ENCODE results near the gene IFI35. TPM values are rescaled to one million over a fixed set of nuclear protein-coding genes. Genes with fewer than 3 reads are reported as not detected.

IFI35 gene
- polyA plus RNA-seq, 3 donors = 9.3 to 12.9 (median 11.0) TPM

GRCh38 chr17:43018008-43018853, 11.6 kb downstream of the IFI35 start:
- peak in 1 of 11 donors; percentile 49 for DNase-seq (ENCODE audit: extremely low read depth in 1 of 11, low read depth in 9 of 11, low spot score in 4 of 11)

GRCh38 chr17:43018932-43019331, 12.3 kb downstream of the IFI35 start:
- no peak for DNase-seq (ENCODE audit: extremely low read depth in 1 of 11, low read depth in 9 of 11, low spot score in 4 of 11)

- DNase-seq (ENCODE audit: extremely low read depth in 1 of 11, low read depth in 9 of 11, low spot score in 4 of 11) = no peak
Observed at GRCh38 chr17:43019418-43019817, 12.8 kb downstream of the IFI35 start.

GRCh38 chr17:43020030-43020621, 13.5 kb downstream of the IFI35 start:
- no peak for DNase-seq (ENCODE audit: extremely low read depth in 1 of 11, low read depth in 9 of 11, low spot score in 4 of 11)

GRCh38 chr17:43020789-43021740, 14.5 kb downstream of the IFI35 start:
- DNase-seq (ENCODE audit: extremely low read depth in 1 of 11, low read depth in 9 of 11, low spot score in 4 of 11) = peak in 1 of 11 donors; percentile 36

GRCh38 chr17:43021741-43022512, 15.3 kb downstream of the IFI35 start, which contains the start of gene VAT1:
TSS of gene VAT1 (minus strand) at chr17:43022385. CDS start at chr17:43022322, 63 bp downstream.
- DNase-seq (ENCODE audit: extremely low read depth in 1 of 11, low read depth in 9 of 11, low spot score in 4 of 11) = peak in 3 of 11 donors; percentile 63 to 74 (median 70)

- DNase-seq (ENCODE audit: extremely low read depth in 1 of 11, low read depth in 9 of 11, low spot score in 4 of 11) = peak; percentile 83 to 95 (median 91)
Observed at GRCh38 chr17:43024407-43025289, 18.1 kb downstream of the IFI35 start, which contains the start of gene RND2. TSS of gene RND2 (plus strand) at chr17:43025231. CDS start at chr17:43025348, 117 bp downstream.

- DNase-seq (ENCODE audit: extremely low read depth in 1 of 11, low read depth in 9 of 11, low spot score in 4 of 11) = no peak
Observed at GRCh38 chr17:43025290-43025657, 18.7 kb downstream of the IFI35 start.

- no peak for DNase-seq (ENCODE audit: extremely low read depth in 1 of 11, low read depth in 9 of 11, low spot score in 4 of 11)
Observed at GRCh38 chr17:43025766-43026537, 19.4 kb downstream of the IFI35 start.

- DNase-seq (ENCODE audit: extremely low read depth in 1 of 11, low read depth in 9 of 11, low spot score in 4 of 11) = peak in 1 of 11 donors; percentile 26
Observed at GRCh38 chr17:43026595-43026994, 20.0 kb downstream of the IFI35 start.

- DNase-seq (ENCODE audit: extremely low read depth in 1 of 11, low read depth in 9 of 11, low spot score in 4 of 11) = no peak
Observed at GRCh38 chr17:43027091-43028032, 20.8 kb downstream of the IFI35 start.

- no peak for DNase-seq (ENCODE audit: extremely low read depth in 1 of 11, low read depth in 9 of 11, low spot score in 4 of 11)
Observed at GRCh38 chr17:43028221-43028861, 21.8 kb downstream of the IFI35 start.

GRCh38 chr17:43030137-43030767, 23.7 kb downstream of the IFI35 start:
- no peak for DNase-seq (ENCODE audit: extremely low read depth in 1 of 11, low read depth in 9 of 11, low spot score in 4 of 11)

GRCh38 chr17:43031666-43032065, 25.1 kb downstream of the IFI35 start:
- DNase-seq (ENCODE audit: extremely low read depth in 1 of 11, low read depth in 9 of 11, low spot score in 4 of 11) = no peak
